Calu3 (cell line): ENCODE data around the gene WT1. TPM values are rescaled to one million over a fixed set of nuclear protein-coding genes. Genes with fewer than 3 reads are reported as not detected.

Source experiments
- BruUV-seq: library from RNA; stranded (reverse); fragments of 400-500 nt; replicated peaks from 2 replicates; lab custom pipeline; 2021; lab: Mats Ljungman, UMichigan
- CTCF ChIA-PET: fragments of 300-600 bp; sonication (Branson Sonifier 250); formaldehyde crosslinking; loops from one replicate; lab custom pipeline; 2022; ENCODE audit warnings: antibody characterized with exemption; lab: Charles Lee
- DNase-seq: peaks from one replicate; pipeline ENCODE4 v3.0.0; 2022
- H3K27ac Mint-ChIP-seq: one replicate; pipeline ENCODE4 v1.8.0; 2022; ENCODE audit warnings: mixed read lengths; ENCODE audit not compliant: unreplicated experiment
- H3K27me3 Mint-ChIP-seq: one replicate; pipeline ENCODE4 v1.8.0; 2022; ENCODE audit warnings: mixed read lengths; ENCODE audit not compliant: unreplicated experiment
- H3K36me3 Mint-ChIP-seq: one replicate; pipeline ENCODE4 v1.8.0; 2022; ENCODE audit warnings: mild to moderate bottlenecking, moderate library complexity, mixed read lengths; ENCODE audit not compliant: insufficient read depth, unreplicated experiment
- H3K4me1 Mint-ChIP-seq: one replicate; pipeline ENCODE4 v1.8.0; 2022; ENCODE audit warnings: mild to moderate bottlenecking, low read depth, mixed read lengths; ENCODE audit not compliant: unreplicated experiment
- H3K4me3 Mint-ChIP-seq: one replicate; pipeline ENCODE4 v1.8.0; 2022; ENCODE audit warnings: mild to moderate bottlenecking, low read depth, moderate library complexity, mixed read lengths; ENCODE audit not compliant: unreplicated experiment
- H3K9me3 Mint-ChIP-seq: one replicate; pipeline ENCODE4 v1.8.0; 2022; ENCODE audit warnings: low read depth, mixed read lengths; ENCODE audit not compliant: unreplicated experiment
- CTCF ChIP-seq: fragments of 200-600 bp; IDR thresholded peaks from one replicate; pipeline ENCODE4 v1.8.0; 2022; ENCODE audit warnings: antibody characterized with exemption; ENCODE audit not compliant: unreplicated experiment
- intact Hi-C: fragments of 100-400 bp; cut with micrococcal nuclease; formaldehyde crosslinking; loops from one replicate; pipeline ENCODE4 v1.10.0; 2022; ENCODE audit not compliant: unreplicated experiment
- total RNA-seq: library from RNA; stranded (reverse); gene quantifications from 2 replicates; pipeline ENCODE4 v1.2.3, GENCODE V29; 2022

WT1 gene
- total RNA-seq, 1 experiment from 2014 or later: not detected

GRCh38 chr11:32450372-32450771 lies 15.0 kb upstream of the WT1 start:
- peaks cover 57% of the 10 kb centered on the region for H3K27me3 Mint-ChIP-seq
- TF ChIP-seq CTCF: no peak
- CTCF ChIA-PET: no interaction called here
- H3K27ac Mint-ChIP-seq: no peak overlapping the region
- DNase-seq: no peak
- H3K4me1 Mint-ChIP-seq: no peaks in the 10 kb centered on the region
- H3K36me3 Mint-ChIP-seq: no peaks in the 10 kb centered on the region
- intact Hi-C loops: no loop called here
- H3K4me3 Mint-ChIP-seq: no peak overlapping the region
- BruUV-seq: no TSS peak
- no peaks in the 10 kb centered on the region for H3K9me3 Mint-ChIP-seq

GRCh38 chr11:32448232-32448631 lies 12.9 kb upstream of the WT1 start:
- CTCF ChIA-PET: no interaction called here
- intact Hi-C loops: no loop called here
- Mint-ChIP-seq H3K27ac (no peak overlapping the region), H3K4me3 (no peak overlapping the region), H3K27me3 (peaks cover 63% of the 10 kb centered on the region), H3K36me3 (no peaks in the 10 kb centered on the region), H3K9me3 (no peaks in the 10 kb centered on the region), H3K4me1 (no peaks in the 10 kb centered on the region)
- BruUV-seq: no TSS peak
- no peak for TF ChIP-seq CTCF
- DNase-seq: no peak

DNA sequence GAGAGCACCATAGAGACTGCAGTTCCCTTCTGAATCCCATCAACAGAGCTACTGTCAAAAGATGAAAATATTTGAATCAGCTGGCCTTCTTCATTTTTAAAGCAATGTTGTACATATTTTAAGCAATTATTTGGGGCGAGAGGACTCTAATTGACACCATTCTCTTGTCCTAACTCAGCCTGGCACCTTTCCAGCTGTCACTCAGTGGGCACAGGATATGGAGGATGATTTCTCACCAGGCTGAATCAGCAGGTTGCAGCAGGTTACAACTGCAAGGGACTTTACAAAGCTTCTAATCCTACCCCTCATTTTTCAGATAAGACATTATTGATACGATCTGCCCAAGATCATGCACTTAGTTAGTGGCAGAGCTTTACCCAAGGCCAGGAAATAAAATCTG lies 11.9 kb upstream of the WT1 start:
- Mint-ChIP-seq H3K36me3 (no peaks in the 10 kb centered on the region), H3K4me3 (no peak overlapping the region), H3K27ac (no peak overlapping the region), H3K4me1 (no peaks in the 10 kb centered on the region), H3K9me3 (no peaks in the 10 kb centered on the region), H3K27me3 (peaks cover 68% of the 10 kb centered on the region)
- DNase-seq: no peak
- TF ChIP-seq CTCF: no peak
- CTCF ChIA-PET: no interaction called here
- intact Hi-C loops: no loop called here
- BruUV-seq: no TSS peak

- H3K36me3 Mint-ChIP-seq: no peaks in the 10 kb centered on the region
- H3K4me3 Mint-ChIP-seq: no peak overlapping the region
- no peaks in the 10 kb centered on the region for H3K9me3 Mint-ChIP-seq
- H3K4me1 Mint-ChIP-seq: no peaks in the 10 kb centered on the region
- peaks cover 74% of the 10 kb centered on the region for H3K27me3 Mint-ChIP-seq
- H3K27ac Mint-ChIP-seq: no peak overlapping the region
- BruUV-seq: no TSS peak
- no peak for TF ChIP-seq CTCF
- DNase-seq: no peak
- intact Hi-C loops: no loop called here
- CTCF ChIA-PET: no interaction called here
These were observed 10.9 kb upstream of the WT1 start for GRCh38 chr11:32446227-32446626.
